ENCODE data around the gene IL1R1.
"Not testable (repeated sequence)": the region's sequence is repeated elsewhere in the genome, so short reads cannot be mapped to it uniquely, and the experiment has no call there.

Gene IL1R1

DNA sequence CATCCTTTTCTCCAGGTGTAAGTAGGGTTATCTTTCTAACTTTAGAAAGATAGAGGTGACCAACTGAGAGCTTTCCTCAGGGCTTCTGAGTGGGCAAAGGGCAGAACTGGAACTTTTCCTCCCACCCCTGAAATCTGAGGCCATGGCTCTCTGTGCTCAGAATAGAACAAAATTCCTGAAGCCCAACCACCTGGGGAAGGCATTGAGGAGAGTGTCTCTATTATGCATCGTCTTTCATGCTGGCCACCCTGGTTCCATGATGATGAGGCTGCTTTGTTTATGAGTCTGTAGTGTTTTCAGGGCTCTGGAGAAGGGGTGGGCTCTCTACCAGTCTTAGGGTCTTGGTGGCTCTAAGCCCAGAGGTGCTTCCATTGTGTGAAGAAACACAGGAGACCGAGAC is 30.7 kb upstream of the IL1R1 start:
- no peak for DNase-seq (ENCODE audit: low spot score)

DNA sequence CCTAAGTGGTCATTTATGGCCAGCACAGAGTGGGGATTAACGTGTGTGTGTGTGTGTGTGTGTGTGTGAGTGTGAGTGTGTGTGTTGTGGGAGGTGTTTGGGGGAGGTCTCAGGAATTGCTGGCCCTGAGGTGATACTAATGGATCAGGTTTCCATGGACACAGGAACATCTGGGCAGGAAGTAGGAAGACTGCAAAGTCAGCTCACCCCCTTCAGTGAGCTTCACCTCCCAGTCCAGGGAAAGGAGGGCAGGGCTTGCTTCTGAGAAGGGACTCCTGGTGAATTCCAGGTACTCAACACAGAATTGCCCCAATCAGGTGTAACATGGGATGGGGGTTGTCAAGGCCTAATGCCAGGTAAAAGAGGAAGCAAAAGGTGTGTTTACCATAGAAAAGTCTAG is 30.3 kb upstream of the IL1R1 start:
- no peak for DNase-seq (ENCODE audit: low spot score)

DNA sequence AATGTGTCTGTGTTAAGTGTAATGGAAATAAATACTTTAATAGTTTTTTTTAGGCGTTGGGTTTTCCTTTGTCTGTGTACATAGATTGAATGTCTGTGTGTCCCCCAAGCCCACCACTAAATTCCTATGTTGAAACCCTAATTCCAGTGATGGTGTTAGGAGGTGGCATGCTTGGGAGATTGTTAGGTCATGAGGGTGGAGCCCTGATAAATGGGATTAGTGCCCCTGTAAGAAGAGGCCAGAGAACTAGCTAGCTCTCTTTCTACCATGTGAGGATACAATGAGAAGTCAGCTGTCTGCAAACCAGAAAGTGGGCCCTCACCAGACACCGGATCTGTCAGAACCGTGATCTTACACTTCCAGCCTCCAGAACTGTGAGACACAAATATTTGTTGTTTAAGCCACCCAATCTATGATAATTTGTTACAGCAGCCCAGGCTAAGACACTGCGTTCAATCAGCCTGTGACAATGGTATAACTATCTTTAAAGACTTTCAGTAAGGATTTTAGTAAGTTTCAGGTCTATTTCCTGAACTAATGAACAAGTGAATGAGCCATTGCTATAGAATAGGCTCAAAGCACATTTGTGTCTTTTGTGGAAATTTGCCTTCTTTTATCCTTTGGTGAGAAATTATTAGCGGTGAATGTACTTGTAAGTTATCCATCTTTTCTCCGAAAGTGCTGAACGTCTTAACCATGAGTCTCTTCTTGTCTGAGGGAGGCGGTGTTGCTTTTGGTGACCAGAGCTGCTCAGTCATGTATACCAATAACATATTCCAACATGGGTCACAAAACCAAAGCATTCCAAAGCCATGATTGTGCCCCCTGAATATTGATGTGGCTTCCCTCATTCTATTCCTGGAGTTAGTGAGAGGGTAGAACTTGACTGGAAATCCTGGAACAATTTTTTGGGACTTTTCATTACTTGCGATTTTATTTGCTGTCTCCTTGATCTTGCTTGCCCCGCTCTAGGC is 29.6 kb upstream of the IL1R1 start:
- no peak for DNase-seq (ENCODE audit: low spot score)

DNA sequence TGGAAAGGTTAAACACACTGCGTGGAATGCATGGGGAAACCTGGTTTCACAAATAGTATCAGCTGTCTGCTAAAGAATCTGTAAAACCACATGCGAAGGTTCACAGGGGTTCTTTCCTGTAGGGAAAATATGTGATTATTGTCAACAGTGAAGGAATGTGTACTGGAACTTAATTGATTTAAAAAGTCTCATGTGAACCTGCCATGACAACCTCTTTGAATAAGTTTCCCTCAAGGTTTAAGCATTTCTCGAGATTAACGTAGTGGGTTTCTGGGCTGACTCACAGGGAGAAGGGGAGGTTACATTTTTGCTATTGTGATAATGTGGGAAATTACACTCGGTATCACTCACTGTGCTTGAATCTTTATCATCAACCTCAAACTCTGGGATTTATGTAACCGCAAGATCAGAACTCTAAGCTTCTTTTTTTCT is 28.2 kb upstream of the IL1R1 start:
- no peak for DNase-seq (ENCODE audit: low spot score)

DNA sequence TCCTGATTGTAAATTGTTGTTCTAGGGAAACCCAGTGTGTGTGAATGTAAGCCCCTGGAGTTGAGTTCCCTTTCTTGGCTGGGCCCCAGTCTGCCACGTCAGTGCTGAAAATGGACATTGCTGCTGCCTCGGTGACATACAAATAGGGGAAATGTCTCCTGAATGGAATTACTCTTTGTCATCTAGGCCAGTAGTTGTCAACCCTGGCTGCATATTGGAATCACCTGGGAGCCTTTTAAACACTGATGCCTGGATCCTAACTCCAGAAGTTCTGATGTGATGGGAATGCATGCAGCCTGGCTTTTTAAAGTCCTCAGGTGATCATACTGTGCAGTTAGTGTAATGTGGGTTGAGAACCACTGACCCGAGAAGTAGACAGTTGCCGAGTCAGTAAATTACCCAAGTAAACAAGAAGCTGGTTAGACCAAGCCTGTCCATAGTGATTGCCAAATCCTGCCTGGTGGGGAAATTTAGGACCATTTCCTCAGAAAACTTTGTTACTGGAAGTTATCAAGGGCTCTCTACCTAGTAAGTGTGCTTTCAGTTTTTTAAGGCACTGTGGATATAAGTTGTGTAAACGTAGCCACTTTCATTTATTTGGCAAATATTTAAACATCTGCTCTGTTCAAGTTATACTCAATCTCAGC is 27.6 kb upstream of the IL1R1 start:
- DNase-seq (ENCODE audit: low spot score): no peak

DNA sequence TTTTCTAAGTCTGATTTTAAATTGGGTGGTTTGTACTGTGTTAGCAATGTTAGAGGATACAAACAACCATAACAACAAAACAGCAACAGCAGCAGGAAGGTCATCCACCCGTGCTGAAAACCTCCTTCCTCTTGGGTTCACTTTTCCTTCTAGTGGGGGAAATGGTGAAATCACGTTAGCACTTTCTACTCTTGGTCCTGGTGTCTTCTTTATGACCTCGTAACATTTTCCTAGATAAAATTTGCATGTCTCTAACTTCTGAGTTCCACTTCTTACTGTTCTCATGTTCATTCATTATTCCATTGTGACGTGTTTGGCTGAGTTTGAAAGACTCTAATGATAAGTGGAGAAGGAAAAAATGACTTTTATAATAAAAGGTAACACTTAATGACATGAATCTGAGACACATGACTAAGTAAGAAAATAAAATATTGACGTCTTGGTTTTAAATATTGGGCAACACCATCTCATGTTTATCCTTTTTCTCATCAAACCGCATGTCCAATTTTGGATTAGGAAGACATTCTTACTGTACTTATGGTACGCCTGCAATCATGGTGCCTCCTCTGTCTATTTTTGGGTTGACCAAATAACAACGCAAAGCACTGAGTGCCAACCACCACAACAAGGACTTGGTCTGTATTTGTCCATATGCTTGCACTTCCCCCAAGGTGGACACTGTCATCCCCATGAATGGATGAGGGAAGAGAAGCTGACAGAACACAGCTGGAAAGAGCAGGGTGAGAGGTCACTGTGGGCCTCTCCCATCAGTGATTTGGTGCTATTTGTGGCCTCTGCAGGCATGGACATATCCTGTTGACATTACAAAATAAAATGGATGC is 25.7 kb upstream of the IL1R1 start:
- DNase-seq (ENCODE audit: low spot score): no peak

DNA sequence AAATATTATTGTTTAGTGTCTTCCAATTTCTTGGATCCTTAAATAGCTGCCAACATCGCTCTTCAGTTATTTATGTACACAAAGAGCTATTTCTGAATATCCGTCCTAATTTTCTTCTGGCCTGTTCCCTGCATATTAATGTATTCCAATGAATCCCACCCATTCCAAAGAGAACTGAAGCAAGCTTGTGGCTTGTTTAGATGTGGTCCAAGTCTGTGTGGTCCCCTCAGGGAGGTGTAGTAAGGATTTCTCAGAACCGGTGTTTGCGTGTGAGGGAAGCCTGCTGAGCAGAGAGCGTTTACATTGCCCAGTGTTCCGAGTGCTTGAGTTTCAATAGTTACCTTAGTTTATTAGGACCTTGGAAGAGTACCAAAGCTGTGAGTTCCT is 25.1 kb upstream of the IL1R1 start:
- DNase-seq (ENCODE audit: low spot score): no peak

DNA sequence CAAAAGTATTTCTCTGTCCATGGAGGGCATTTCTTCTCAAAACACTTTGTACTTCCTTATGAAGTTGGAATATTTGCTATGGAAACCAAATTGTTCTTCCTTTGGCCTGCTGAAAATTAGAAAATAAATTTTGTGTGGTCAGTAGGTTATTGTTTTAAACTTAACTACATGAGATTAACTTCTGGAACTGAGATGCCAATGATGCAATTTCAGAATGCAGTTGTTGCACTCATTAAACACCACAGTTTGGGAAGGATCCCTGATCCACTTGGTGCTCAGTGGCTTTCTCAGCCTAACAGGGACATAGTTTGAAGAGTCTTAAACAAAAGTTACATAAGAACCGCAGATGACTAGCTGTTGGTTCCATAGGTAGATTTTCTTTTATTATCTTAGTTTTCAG is 23.3 kb upstream of the IL1R1 start:
- DNase-seq (ENCODE audit: low spot score): no peak

DNA sequence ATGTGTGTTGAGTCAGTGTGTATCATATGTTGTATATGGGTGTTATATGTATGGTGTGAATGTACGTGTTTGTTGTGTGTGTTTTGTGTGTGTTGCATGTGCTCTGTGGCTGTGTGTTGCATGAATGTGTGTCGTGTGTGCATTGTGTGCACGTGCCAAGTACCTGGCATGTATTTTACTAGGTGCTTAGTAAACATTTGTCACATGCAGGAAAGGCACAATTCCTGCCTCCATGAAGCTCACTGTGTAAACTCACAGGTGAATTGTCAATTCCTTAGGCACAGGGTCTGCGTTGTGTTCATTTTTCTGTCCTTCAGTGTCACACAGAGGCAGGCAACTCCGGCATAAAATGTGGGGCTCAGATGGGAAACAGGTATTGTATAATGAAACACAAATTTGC is 22.3 kb upstream of the IL1R1 start:
- DNase-seq (ENCODE audit: low spot score): no peak

DNA sequence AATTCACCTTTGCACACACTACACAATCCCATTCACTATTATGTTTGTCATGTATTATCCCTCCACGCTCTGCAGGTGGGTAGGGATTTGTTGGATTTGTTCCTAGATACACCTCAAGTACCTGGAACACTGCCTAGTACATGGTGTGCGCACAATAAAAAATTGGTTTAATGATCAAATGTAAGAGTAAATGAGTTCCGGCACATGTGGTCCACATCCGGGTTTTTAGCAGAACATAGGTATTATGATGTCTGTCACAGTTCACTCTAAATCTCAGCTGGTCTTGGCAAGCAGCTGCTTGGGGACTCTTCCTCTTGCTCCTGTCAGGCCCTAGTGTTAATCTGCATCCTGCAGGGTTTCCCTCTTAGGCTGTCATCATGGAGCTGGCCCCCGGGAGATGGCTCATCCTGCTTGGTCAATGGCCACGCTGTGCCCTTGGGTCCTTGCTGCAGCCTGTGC is 21.8 kb upstream of the IL1R1 start:
- no peak for DNase-seq (ENCODE audit: low spot score)

DNA sequence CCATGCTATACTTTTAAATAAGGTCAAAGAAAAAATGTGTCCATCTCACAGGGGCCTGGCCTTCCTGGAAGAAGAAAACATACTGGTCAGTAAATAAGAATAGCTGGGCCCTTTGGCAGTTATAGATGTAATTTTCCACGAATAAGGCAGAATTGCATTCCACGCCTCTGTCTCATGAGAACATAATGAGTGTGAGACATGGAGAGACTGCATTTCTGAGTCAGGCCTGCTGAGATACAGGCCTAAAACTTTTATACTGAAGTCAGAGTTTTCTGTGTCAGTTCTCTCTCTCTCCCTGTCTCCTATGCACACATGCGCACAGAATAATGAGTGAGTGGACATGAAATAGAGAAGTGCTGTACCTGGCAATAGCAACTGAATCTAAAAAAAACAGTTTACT is 20.4 kb upstream of the IL1R1 start:
- no peak for DNase-seq (ENCODE audit: low spot score)

DNA sequence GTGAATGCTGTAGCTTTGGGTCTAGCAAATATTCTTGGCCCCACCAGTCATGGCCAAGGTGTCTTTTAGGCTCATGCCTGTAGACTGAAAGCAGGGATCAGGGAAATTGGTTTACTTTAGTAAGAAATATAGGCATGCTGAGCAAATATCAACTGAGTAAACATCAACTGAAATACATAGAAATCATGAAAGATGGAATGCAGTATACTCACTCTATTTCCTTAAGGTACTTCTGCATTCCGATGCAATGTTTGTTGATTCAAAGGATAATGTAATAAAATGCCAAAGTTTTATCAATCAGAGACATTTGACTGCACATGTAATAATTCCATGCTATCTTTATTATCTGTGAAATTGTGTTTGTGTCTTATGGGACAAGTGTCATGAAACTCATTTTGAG is 19.6 kb upstream of the IL1R1 start:
- DNase-seq (ENCODE audit: low spot score): no peak

DNA sequence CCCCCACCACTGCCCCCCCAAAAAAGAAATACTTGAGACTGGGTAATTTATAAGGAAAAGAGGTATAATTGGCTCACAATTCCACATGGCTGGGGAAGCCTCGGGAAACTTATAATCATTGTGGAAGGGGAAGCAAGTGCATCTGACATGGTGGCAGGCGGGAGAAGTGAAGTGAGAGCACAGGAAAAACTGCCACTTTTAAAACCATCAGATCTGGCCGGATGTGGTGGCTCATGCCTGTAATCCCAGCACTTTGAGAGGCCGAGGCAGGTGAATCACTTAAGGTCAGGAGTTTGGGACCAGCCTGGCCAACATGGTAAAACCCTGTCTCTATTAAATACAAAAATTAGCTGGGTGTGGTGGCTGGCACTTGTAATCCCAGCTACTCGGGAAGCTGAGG is 18.1 kb upstream of the IL1R1 start:
- not testable (repeated sequence) for DNase-seq (ENCODE audit: low spot score)

DNA sequence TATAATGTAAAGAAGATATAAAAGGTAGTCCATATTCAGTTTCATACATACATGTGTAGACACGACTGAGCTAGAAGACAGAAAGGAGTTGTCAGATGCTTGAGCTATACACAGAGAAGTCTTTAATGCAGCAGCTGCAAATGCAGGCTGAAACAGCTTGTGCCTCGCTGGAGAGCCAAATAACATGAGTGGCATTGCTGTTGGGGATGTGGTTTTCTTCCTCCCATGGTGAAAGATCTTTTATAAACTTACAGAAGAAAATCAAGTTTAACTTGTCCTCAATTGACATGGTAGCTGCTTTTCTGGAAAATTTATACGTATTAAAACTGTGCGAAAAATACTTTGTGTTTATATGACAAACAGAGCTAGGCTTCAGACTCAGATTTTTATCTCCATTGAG is 16.4 kb upstream of the IL1R1 start:
- DNase-seq (ENCODE audit: low spot score): no peak

DNA sequence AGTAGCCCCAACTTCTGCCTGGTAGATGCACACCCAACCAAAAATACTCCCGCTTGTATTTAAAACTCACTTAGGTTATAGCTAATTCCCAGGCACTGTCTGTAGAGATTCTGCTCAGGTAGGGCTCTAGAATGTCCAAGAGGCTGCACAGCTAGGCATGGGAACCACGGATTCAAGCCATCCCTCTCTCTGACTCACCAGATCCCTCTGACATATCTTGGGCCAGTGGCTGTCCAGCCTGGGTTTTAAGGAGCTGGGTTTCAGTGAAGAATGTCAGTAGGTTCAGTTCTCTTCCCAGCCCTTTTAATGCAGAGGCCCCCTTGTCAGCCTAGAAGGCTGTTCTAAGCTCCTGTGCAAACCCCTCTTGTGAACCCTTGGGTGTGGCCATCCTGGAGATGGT is 15.9 kb upstream of the IL1R1 start:
- no peak for DNase-seq (ENCODE audit: low spot score)

DNA sequence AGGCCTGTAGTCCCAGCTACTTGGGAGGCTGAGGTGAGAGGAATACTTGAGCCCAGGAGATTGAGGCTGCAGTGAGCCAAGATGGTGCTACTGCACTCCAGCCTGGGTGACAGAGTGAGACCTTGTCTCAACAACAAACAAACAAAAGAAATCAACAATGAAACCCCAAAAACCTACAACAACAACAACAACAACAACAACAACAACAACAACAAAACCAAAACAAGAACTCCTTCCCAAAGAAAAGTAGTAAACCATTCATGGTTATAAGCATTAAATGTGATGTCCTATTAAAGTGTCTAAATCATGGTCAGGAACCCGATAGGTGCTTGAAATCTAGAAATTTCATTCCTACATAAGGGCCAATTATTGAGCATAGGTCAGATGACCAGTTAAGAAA is 13.5 kb upstream of the IL1R1 start:
- no peak for DNase-seq (ENCODE audit: low spot score)

DNA sequence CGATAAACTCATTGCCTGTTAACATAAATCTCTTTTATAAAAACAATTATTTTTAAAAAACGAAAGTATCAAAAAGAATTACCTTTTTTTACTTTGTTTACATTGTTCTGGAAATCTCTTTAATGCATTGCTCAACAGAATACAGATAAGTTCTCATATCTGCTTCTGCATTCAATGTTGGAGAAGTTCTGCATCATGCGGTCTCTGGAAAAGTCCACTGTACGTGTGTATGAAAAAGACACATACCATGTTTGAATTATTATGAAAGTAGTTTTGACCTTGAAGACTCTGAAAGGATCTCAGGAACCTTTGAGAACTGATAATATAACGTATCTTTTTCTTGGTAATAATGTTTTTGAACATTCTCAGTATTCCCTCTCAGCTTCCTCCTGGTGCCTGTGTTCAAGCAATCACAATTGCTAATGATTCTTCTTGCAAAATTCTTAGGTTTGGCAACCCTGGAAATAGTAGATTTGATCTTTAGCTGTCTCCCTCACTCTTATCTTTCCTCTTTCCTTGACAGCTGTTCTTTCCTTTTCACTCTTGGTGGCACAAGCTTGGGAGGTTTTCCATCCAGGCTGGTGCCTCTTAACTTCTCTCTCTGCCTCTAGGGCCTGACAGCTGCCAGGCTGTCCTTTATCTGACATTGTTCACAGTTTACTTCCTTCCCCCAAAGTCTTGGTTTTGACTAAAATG is 12.4 kb upstream of the IL1R1 start:
- DNase-seq (ENCODE audit: low spot score): no peak

DNA sequence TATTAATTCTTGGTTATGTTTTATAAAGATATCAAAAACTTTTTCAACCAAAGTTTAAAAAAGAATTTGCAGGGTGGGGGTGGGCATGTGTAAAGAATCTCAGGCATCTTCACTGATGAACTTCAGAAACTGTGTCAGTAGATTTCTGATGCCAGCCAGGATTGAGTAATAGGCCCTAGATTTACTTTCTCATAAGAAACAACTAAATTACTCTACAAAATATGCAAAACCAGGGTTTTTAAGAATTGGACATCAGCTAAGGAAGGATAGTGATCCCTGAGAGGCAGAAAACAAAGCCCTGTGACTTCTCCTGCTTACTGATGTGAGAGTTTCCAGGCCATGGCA is 11.9 kb upstream of the IL1R1 start:
- no peak for DNase-seq (ENCODE audit: low spot score)

DNA sequence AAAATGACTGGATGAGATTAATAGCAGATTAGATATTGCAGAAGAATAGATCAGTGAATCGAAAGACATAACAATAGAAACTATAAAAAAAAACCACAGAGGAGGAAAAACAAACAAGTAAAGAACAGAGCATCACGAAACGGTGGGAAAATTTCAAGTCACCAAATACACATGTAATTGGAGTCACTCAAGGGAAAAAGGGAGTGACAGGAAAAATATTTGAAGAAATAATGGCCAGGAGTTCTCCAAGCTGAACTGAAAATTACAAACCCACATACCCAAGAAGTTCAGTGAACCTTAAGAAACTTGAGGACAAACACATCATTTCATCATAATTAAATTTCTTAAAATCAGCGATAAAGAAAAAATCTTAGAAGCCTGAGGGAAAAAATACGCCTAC is 11.0 kb upstream of the IL1R1 start:
- no peak for DNase-seq (ENCODE audit: low spot score)

DNA sequence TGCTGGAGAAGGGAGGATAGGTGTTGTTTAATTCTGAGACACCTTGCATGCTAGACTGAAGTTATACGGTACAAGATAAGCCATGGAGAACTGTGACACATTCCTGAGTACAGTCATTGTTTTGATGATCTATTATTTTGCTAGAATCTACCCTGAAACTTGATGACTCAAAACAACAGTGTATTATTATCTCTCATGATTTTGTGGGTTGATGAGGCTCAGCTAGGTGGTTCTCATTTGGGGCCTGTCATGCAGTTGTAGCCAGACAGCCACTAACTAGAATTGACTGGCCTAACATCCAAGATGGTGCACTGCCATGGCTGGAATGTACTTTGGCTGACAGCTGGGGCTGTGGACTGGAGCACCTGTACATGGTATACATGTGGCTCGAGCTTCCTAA is 5.4 kb upstream of the IL1R1 start:
- no peak for DNase-seq (ENCODE audit: low spot score)

DNA sequence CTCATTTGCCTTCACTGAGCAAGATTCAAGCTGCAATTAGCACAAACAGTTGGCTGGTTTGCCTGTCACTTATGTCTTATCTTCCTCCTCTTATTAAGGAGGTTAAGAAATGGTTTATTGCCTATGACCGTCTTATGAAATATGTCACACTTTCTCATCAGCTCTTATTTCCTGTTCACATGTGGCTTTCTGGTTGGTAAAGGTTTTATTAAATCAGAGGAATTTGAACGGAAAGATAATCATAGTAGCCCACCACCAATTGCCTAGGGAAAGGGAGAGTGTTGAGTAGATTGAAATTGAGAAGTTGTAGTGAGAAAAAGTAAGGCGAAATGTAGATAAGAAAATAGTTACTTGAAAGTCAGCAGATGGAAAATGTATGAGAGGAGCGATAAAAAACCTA is 4.2 kb upstream of the IL1R1 start:
- DNase-seq (ENCODE audit: low spot score): no peak

DNA sequence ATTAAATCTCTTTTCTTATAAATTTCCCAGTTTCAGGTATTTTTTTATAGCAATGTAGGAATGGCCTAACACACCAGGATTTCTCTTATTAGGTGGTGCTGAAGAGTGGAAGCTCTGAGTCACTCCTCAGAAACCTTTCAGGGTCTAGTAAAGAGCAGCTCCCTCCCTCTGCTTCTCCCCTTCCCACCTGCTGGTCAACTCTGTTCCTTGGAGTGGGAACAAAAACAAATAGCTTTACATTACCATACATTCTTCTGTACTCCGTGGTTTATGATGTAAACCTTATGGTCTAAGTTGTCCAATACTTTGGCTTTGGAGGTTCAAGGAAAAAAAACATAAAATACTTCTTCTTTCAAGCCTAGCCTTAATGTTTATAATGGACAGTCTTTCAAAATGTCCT is 2.7 kb upstream of the IL1R1 start:
- DNase-seq (ENCODE audit: low spot score): no peak
